ENCODE measurements around the gene CLTB.

Gene CLTB

GRCh38 chr5:176388003-176388443 lies 28.3 kb downstream of the CLTB start:
- Histone ChIP-seq H3K4me1 (ENCODE audit: control insufficient read depth in 1 of 2, insufficient read depth in 1 of 2, low read depth in 1 of 2, low read length in 1 of 2) (peaks cover 17 to 21% of the 10 kb centered on the region in 2 experiments), H3K4me3 (ENCODE audit: low read depth in 1 of 2, low read length in 1 of 2) (peak overlapping the region; percentile 78 to 83), H3K36me3 (peaks cover 14% of the 10 kb centered on the region), H3K9me3 (no peaks in the 10 kb centered on the region), H3K27me3 (no peaks in the 10 kb centered on the region), H3K27ac (peak overlapping the region; percentile 93)
- TF ChIP-seq, protein P1, sequence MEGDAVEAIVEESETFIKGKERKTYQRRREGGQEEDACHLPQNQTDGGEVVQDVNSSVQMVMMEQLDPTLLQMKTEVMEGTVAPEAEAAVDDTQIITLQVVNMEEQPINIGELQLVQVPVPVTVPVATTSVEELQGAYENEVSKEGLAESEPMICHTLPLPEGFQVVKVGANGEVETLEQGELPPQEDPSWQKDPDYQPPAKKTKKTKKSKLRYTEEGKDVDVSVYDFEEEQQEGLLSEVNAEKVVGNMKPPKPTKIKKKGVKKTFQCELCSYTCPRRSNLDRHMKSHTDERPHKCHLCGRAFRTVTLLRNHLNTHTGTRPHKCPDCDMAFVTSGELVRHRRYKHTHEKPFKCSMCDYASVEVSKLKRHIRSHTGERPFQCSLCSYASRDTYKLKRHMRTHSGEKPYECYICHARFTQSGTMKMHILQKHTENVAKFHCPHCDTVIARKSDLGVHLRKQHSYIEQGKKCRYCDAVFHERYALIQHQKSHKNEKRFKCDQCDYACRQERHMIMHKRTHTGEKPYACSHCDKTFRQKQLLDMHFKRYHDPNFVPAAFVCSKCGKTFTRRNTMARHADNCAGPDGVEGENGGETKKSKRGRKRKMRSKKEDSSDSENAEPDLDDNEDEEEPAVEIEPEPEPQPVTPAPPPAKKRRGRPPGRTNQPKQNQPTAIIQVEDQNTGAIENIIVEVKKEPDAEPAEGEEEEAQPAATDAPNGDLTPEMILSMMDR (IDR thresholded peaks at IDR 0.05): no peak

- H3K36me3 ChIP-seq: peaks cover 9% of the 10 kb centered on the region
- peak overlapping the region; percentile 78 to 83 for H3K4me3 ChIP-seq (ENCODE audit: low read depth in 1 of 2, low read length in 1 of 2)
- TF ChIP-seq, protein P1 (IDR thresholded peaks at IDR 0.05): no peak
- no peaks in the 10 kb centered on the region for H3K27me3 ChIP-seq
- H3K27ac ChIP-seq: no peak overlapping the region
- peaks cover 17 to 21% of the 10 kb centered on the region in 2 experiments for H3K4me1 ChIP-seq (ENCODE audit: control insufficient read depth in 1 of 2, insufficient read depth in 1 of 2, low read depth in 1 of 2, low read length in 1 of 2)
- H3K9me3 ChIP-seq: no peaks in the 10 kb centered on the region
Observed at GRCh38 chr5:176387384-176387925, 28.9 kb downstream of the CLTB start.

DNA sequence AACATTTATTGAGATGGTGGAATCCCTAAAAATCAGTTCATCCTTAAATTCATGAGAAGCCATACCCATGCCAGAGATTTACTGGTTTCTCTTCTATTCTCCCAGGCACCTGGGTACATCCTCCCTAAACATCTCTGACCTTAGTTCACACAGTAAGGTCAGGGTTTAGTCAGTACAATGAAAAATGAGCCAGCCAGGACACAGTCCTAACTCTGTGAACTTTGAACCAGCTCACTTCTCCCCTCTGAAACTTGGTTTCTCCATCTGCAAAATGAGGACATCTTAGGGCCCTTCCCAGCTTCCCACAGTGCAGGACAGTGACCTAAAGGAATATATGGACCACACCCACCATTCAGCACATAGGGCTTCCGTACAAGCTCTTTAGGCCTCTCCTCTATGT lies 29.8 kb downstream of the CLTB start:
- no peaks in the 10 kb centered on the region for H3K9me3 ChIP-seq
- TF ChIP-seq, protein P1 (IDR thresholded peaks at IDR 0.05): no peak
- no peaks in the 10 kb centered on the region for H3K36me3 ChIP-seq
- H3K27ac ChIP-seq: no peak overlapping the region
- H3K4me3 ChIP-seq (ENCODE audit: low read depth in 1 of 2, low read length in 1 of 2): no peak overlapping the region
- H3K4me1 ChIP-seq (ENCODE audit: control insufficient read depth in 1 of 2, insufficient read depth in 1 of 2, low read depth in 1 of 2, low read length in 1 of 2): peaks cover 17 to 21% of the 10 kb centered on the region in 2 experiments
- H3K27me3 ChIP-seq: no peaks in the 10 kb centered on the region

DNA sequence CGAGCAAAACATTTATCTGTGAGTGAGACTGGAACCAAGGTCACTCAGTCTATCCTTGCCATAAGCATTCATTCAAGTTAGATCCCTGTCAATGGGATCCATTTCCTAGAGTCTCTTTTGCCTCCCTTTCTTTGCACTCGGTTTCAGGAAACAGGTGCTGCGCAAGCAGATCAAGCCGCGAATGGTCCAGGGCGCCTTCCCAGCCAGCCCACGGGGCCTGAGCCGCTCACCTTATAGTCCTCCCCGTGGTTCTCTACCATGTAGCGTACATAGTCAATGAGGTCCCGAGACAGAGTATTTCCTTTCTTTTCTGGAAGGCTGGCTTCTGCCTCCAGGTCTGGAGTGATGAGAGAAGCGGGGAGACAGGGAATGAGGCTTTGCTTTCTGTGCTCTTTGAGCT lies 31.3 kb downstream of the CLTB start:
- Histone ChIP-seq H3K36me3 (no peaks in the 10 kb centered on the region), H3K9me3 (no peaks in the 10 kb centered on the region), H3K27me3 (no peaks in the 10 kb centered on the region), H3K4me3 (ENCODE audit: low read depth in 1 of 2, low read length in 1 of 2) (no peak overlapping the region), H3K27ac (no peak overlapping the region), H3K4me1 (ENCODE audit: control insufficient read depth in 1 of 2, insufficient read depth in 1 of 2, low read depth in 1 of 2, low read length in 1 of 2) (peaks cover 17 to 21% of the 10 kb centered on the region in 2 experiments)
- TF ChIP-seq, protein P1 (IDR thresholded peaks at IDR 0.05): no peak

DNA sequence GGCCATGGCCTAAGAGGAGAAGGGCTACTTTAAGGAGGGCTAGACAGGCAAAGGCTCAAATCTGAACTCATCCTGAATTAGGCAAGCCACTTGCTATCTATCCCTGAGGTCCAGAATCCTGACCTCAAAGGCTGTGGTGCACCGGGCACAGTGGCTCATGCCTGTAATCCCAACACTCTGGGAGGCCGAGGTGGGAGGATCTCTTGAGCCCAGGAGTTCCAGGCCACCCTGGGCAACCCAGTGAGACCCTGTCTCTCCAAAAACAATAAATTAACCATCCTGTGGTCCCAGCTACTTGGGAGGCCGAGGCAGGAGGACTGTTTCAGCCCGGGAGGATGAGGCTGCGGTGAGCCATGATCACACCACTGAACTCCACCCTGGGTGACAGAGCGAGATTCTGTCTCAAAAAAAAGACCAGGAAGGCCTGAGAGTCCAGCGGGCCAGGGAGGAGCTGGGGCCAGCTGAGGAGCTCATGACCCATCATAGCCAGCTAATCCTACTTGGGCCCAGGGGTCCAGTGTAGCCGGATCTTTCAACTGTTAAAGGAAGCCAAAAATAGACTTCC lies 31.9 kb downstream of the CLTB start:
- no peak overlapping the region for H3K27ac ChIP-seq
- H3K4me1 ChIP-seq (ENCODE audit: control insufficient read depth in 1 of 2, insufficient read depth in 1 of 2, low read depth in 1 of 2, low read length in 1 of 2): peaks cover 12 to 18% of the 10 kb centered on the region in 2 experiments
- no peaks in the 10 kb centered on the region for H3K36me3 ChIP-seq
- TF ChIP-seq, protein P1 (IDR thresholded peaks at IDR 0.05): no peak
- H3K9me3 ChIP-seq: no peaks in the 10 kb centered on the region
- H3K27me3 ChIP-seq: no peaks in the 10 kb centered on the region
- no peak overlapping the region for H3K4me3 ChIP-seq (ENCODE audit: low read depth in 1 of 2, low read length in 1 of 2)

Measured in neutrophil (primary cell).